ENCODE results near the gene LARGE1.
"Not testable (repeated sequence)": the region's sequence is repeated elsewhere in the genome, so short reads cannot be mapped to it uniquely, and the experiment has no call there.

The LARGE1 gene

GRCh38 chr22:33584152-33584551 is 336.1 kb downstream of the LARGE1 start:
- DNase-seq: no peak

- DNase-seq: no peak
Observed at GRCh38 chr22:33582822-33583400, 337.4 kb downstream of the LARGE1 start.

GRCh38 chr22:33580310-33580709 is 340.0 kb downstream of the LARGE1 start:
- no peak for DNase-seq

- no peak for DNase-seq
Observed at GRCh38 chr22:33579448-33580093, 340.7 kb downstream of the LARGE1 start.

GRCh38 chr22:33578752-33579151 is 341.5 kb downstream of the LARGE1 start:
- no peak for DNase-seq

GRCh38 chr22:33577862-33578411 is 342.3 kb downstream of the LARGE1 start:
- no peak for DNase-seq

- DNase-seq: no peak
Observed at GRCh38 chr22:33576205-33576604, 344.1 kb downstream of the LARGE1 start.

- DNase-seq: no peak
Observed at GRCh38 chr22:33575771-33576170, 344.5 kb downstream of the LARGE1 start.

GRCh38 chr22:33575041-33575440 is 345.2 kb downstream of the LARGE1 start:
- DNase-seq: no peak

- DNase-seq: no peak
Observed at GRCh38 chr22:33573479-33573878, 346.8 kb downstream of the LARGE1 start.

- DNase-seq: no peak
Observed at GRCh38 chr22:33572086-33572485, 348.2 kb downstream of the LARGE1 start.

- no peak for DNase-seq
Observed at GRCh38 chr22:33570110-33570509, 350.2 kb downstream of the LARGE1 start.

- DNase-seq: no peak
Observed at GRCh38 chr22:33569559-33569958, 350.7 kb downstream of the LARGE1 start.

GRCh38 chr22:33569018-33569417 is 351.3 kb downstream of the LARGE1 start:
- DNase-seq: no peak

- DNase-seq: not testable (repeated sequence)
Observed at GRCh38 chr22:33566495-33566894, 353.8 kb downstream of the LARGE1 start.

GRCh38 chr22:33565580-33565995 is 354.7 kb downstream of the LARGE1 start:
- DNase-seq: no peak

GRCh38 chr22:33564683-33565082 is 355.6 kb downstream of the LARGE1 start:
- DNase-seq: no peak

- no peak for DNase-seq
Observed at GRCh38 chr22:33563220-33563964, 356.9 kb downstream of the LARGE1 start.

- no peak for DNase-seq
Observed at GRCh38 chr22:33562501-33562900, 357.8 kb downstream of the LARGE1 start.

- no peak for DNase-seq
Observed at GRCh38 chr22:33561149-33561807, 359.0 kb downstream of the LARGE1 start.

GRCh38 chr22:33557836-33558235 is 362.4 kb downstream of the LARGE1 start:
- DNase-seq: no peak

- no peak for DNase-seq
Observed at GRCh38 chr22:33555814-33556522, 364.3 kb downstream of the LARGE1 start.

GRCh38 chr22:33553493-33553892 is 366.8 kb downstream of the LARGE1 start:
- DNase-seq: no peak
